Upper lobe of left lung (tissue), 6 donors: Measurements from ENCODE around the gene NLRP1. TPM values are rescaled to one million over a fixed set of nuclear protein-coding genes. Genes with fewer than 3 reads are reported as not detected.

Experiments used
- ATAC-seq, 2 donors: fragments of 200-7000 bp; cut with Tn5 transposase; one replicate each; pipeline ENCODE4 v1.9.1; 2022; ENCODE audit warnings: mild to moderate bottlenecking in 2 of 2, moderate library complexity in 2 of 2; ENCODE audit not compliant: low FRiP score in 2 of 2
- DNase-seq, 2 donors: peaks; one replicate each; pipeline ENCODE4 v3.0.0-alpha.2; 2019 to 2020
- H3K27ac ChIP-seq, 4 donors: fragments of 200-600 bp; sonication (generic); one replicate each; pipeline ENCODE4 v1.5.1; 2016 to 2019
- H3K27me3 ChIP-seq, 4 donors: fragments of 200-600 bp; sonication (generic); one replicate each; pipeline ENCODE4 v1.5.1; 2017 to 2019
- H3K36me3 ChIP-seq, 4 donors: fragments of 200-600 bp; sonication (generic); one replicate each; pipeline ENCODE4 v1.5.1; 2016 to 2019
- H3K4me1 ChIP-seq, 4 donors: fragments of 200-600 bp; sonication (generic); one replicate each; pipeline ENCODE4 v1.5.1; 2018 to 2019
- H3K4me3 ChIP-seq, 4 donors: fragments of 200-600 bp; sonication (generic); one replicate each; pipeline ENCODE4 v1.5.1; 2017 to 2019; ENCODE audit warnings: mild to moderate bottlenecking in 2 of 4, moderate library complexity in 1 of 4
- H3K9me3 ChIP-seq, 4 donors: fragments of 200-600 bp; sonication (generic); one replicate each; pipeline ENCODE4 v1.5.1; 2018 to 2019
- CTCF ChIP-seq, 6 experiments: fragments of 450-650 bp in 4 of 6; fragments of 200-600 bp in 2 of 6; sonication (generic) in 2 of 6; IDR thresholded peaks; one replicate each; pipeline ENCODE4 v1.5.1; 2016 to 2019; ENCODE audit warnings: antibody characterized with exemption in 6 of 6
- EP300 ChIP-seq, 4 donors: sonication (generic); formaldehyde crosslinking; IDR thresholded peaks; one replicate each; pipeline ENCODE4 v1.5.1; 2017; ENCODE audit warnings: antibody characterized with exemption in 4 of 4, control low read depth in 2 of 4
- POLR2A ChIP-seq, 4 donors: fragments of 450-650 bp; IDR thresholded peaks; one replicate each; pipeline ENCODE4 v1.5.1; 2016 to 2017; ENCODE audit warnings: antibody characterized with exemption in 4 of 4, mild to moderate bottlenecking in 2 of 4
- POLR2AphosphoS5 ChIP-seq, 2 donors: sonication (generic); formaldehyde crosslinking; IDR thresholded peaks; one replicate each; pipeline ENCODE4 v1.5.1; 2017; ENCODE audit warnings: antibody characterized with exemption in 2 of 2
- WGBS, 2 donors: methylation state at CpG; one replicate each; pipeline ENCODE4 v1.1.5; 2017 to 2018; 5-methylcytosine and 5-hydroxymethylcytosine counted together
- total RNA-seq, 6 donors: library from RNA; depleted of rRNA in 4 of 6; stranded (reverse); fragments of >200 nt in 4 of 6; gene quantifications; one replicate each; pipeline versions ENCODE4 v1.1.0 to v1.2.1, GENCODE V29; 2016 to 2021
- donor health status: DM: no; HTN: no; CAD: no; lungs with moderate emphysema.
- donor health status: DM: no; HTN: yes; CAD: no; lungs with severe emphysema.

The NLRP1 gene
- total RNA-seq, 6 donors from 2014 or later: 24.3 to 137 (median 41.5) TPM

GRCh38 chr17:5466295-5466694 lies 118.0 kb downstream of the NLRP1 start:
- ATAC-seq (no peak), DNase-seq (no peak)
- Histone ChIP-seq H3K4me1 (peaks cover 17 to 31% (median 21%) of the 10 kb centered on the region in 4 donors), H3K27ac (no peak overlapping the region), H3K27me3 (no peaks in the 10 kb centered on the region), H3K4me3 (no peak overlapping the region), H3K9me3 (no peaks in the 10 kb centered on the region), H3K36me3 (peaks cover 0 to 12% (median 2%) of the 10 kb centered on the region in 4 donors)
- 90 to 94% methylated on average over 4 of the region's 4 CpGs for WGBS, 2 donors
- no peak for TF ChIP-seq CTCF (IDR thresholded peaks at IDR 0.05)
- no peak for TF ChIP-seq EP300 (IDR thresholded peaks at IDR 0.05)
- no peak for TF ChIP-seq POLR2A (IDR thresholded peaks at IDR 0.05)
- TF ChIP-seq POLR2AphosphoS5 (IDR thresholded peaks at IDR 0.05): no peak

- ATAC-seq: no peak
- Histone ChIP-seq H3K4me1 (peaks cover 17 to 31% (median 21%) of the 10 kb centered on the region in 4 donors), H3K27me3 (no peaks in the 10 kb centered on the region), H3K27ac (no peak overlapping the region), H3K36me3 (peaks cover 0 to 26% (median 11%) of the 10 kb centered on the region in 4 donors), H3K9me3 (no peaks in the 10 kb centered on the region), H3K4me3 (no peak overlapping the region)
- no peak for DNase-seq
- TF ChIP-seq EP300 (IDR thresholded peaks at IDR 0.05) (no peak), CTCF (IDR thresholded peaks at IDR 0.05) (no peak), POLR2AphosphoS5 (IDR thresholded peaks at IDR 0.05) (no peak), POLR2A (IDR thresholded peaks at IDR 0.05) (no peak)
- WGBS, 2 donors: 82 to 90% methylated on average over 10 of the region's 10 CpGs
These were observed 119.4 kb downstream of the NLRP1 start for GRCh38 chr17:5464717-5465507.

Other genes starting within 250 kb of the NLRP1 start
- gene NUP88, start 164.8 kb downstream of the NLRP1 start, total RNA-seq: 10 to 100 TPM; 40.4 to 91.4 (median 49.8) TPM
- gene RPAIN, start 164.3 kb downstream of the NLRP1 start, total RNA-seq: 10 to 100 TPM; 32.2 to 78.6 (median 47.1) TPM
- gene C1QBP, start 145.4 kb downstream of the NLRP1 start, total RNA-seq: 100 to 1,000 TPM in 1 of 6 donors, 10 to 100 TPM in 5; 22.0 to 115 (median 73.5) TPM
- gene DHX33, start 115.5 kb downstream of the NLRP1 start, total RNA-seq: 10 to 100 TPM in 4 of 6 donors, 1 to 10 TPM in 2; 5.1 to 11.5 (median 10.4) TPM
- 10 to 100 TPM in 5 of 6 donors, 1 to 10 TPM in 1; 6.3 to 60.5 (median 30.8) TPM for gene DERL2, start 98.3 kb downstream of the NLRP1 start, total RNA-seq
- gene MIS12, start 97.9 kb downstream of the NLRP1 start, total RNA-seq: 10 to 100 TPM in 5 of 6 donors, 1 to 10 TPM in 1; 3.2 to 79.6 (median 15.2) TPM